ENCODE results near the gene DDX60.

GRCh38 chr4:168183717-168184571, 134.6 kb downstream of the DDX60 start:
- TF ChIP-seq CTCF (IDR thresholded peaks at IDR 0.05) (peak in 3 of 4 experiments; percentile 17 to 55 (median 25)), POLR2A (IDR thresholded peaks at IDR 0.05) (no peak)
